RPMI7951 (cell line): ENCODE data around the gene PPP1R7. TPM values are rescaled to one million over a fixed set of nuclear protein-coding genes. Genes with fewer than 3 reads are reported as not detected.

Experiments used
- DNase-seq: peaks from one replicate; pipeline ENCODE4 v3.0.0-alpha.2; 2012; ENCODE audit warnings: low read depth
- total RNA-seq: library from RNA; depleted of rRNA; stranded (reverse); fragments of >200 nt; shearing (Covaris generic); gene quantifications from 2 replicates; pipeline ENCODE4 v1.2.3, GENCODE V29; 2014

Gene PPP1R7
- total RNA-seq, 1 experiment from 2014 or later = 101 TPM

DNA sequence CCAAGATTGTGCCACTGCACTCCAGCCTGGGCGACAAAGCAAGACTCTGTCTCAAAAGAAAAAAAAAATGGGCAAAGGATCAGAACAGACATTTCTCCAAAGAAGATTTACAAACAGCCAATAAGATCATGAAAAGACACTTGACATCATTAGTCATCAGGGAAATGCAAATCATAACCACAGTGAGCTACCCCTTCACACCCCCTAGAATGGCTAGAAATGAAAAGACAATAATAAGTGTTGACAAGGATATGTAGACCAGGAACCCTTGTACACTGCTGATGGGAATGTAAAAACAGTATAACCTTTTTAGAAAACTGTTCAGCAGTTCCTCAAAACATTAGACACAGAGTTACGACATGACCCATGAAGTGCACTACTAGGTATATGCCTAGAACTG, 29.8 kb upstream of the PPP1R7 start:
- DNase-seq = no peak

DNA sequence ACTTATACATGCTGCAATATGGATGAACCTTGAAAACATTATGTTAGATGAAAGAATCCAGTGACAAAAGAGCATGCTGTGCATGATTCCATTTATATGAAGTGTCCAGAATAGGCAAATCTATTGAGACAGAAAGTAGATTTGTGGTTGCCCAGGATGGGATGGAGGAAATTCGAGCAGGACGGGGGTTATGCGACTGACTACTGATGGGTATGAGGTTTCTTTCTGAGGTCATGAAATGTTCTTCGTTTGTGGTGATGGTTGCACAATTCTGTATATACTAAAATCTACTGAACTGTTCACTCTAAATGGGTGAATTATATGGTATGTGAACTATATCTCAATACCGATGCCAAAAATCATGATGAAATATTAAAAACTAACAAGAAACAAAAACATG, 29.3 kb upstream of the PPP1R7 start:
- DNase-seq = no peak

DNA sequence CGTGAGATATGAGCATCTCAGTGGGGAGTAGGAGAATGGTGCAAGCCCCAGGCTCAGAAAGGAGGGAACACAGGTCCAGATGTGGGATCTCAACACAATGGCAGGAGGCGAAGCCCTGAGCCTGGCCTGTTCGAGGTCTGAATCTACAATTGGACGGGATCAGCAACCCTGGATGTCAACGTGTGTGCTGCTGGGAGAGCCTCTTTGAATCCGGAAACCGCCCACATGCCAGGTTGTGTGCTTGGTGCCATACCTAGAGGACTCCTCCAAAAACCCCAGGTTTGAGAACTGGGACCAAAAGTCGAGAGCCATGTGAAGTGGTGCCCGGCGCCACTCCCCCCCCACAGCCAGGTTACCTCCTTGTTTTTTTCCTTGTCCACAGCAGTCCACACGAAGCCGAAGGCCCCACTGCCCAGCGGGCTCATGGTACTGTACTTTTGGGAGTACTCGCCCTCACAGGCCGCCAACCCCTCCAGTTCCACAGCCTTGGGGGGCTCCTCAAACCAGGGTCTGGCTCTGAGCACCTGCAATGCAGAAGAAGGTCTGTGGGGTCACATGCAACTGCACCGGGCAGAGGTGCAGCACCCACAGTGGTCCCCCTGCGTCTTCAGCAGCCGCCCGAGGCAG, 27.8 kb upstream of the PPP1R7 start:
- DNase-seq = no peak

DNA sequence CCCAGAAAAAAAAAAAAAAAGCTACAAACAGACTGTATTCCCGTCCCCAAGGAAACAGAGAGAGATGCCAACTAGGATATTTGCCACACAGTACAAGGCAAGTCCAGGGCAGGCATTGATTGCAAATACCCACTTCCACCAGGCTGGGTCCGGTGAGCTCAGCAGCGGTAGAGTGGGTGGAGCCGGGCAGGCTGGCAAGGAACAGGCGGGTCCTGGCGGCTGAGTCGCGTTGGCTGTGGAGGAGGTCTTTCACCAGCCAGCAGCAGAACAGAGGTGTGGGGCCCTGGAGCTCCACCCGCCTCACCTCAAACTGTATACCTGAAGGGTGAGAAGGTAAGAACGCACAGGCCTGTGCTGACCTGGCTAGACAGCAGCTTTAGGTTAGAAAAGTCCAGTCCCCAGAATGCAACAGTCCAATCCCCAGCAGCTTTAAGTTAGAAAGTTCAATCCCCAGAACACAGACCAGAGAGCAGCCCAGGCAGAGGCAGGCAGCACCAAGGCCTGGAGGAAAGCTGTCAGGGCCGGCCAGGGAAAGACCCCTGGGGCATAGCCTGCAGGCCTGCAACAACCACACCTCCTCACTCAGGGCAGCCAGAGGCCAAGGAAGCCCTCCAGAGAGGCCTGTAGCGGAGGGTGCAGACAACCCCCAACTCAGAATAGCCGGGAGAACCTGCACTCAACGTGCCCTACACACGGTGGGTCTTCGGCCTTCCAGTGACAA, 26.3 kb upstream of the PPP1R7 start:
- DNase-seq = no peak

DNA sequence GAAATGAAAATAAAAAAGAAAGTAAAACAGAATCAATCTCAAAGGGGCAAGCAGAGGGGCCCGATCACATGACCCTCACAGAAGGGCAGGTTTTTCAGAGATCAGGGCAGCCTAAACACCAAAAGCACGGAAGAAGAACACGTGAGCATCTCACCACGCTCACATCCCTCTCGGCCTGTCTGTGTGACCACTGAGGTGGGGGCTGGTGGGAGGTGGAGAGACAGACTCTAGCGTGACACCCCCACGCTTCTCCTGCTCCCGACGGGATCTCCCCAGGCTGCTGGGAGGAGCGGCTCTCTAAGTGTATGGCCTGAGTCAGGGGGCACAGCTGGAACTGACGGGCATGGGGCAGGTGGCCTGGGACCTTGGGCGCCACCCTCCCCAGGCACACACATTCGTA, 24.6 kb upstream of the PPP1R7 start:
- no peak for DNase-seq

DNA sequence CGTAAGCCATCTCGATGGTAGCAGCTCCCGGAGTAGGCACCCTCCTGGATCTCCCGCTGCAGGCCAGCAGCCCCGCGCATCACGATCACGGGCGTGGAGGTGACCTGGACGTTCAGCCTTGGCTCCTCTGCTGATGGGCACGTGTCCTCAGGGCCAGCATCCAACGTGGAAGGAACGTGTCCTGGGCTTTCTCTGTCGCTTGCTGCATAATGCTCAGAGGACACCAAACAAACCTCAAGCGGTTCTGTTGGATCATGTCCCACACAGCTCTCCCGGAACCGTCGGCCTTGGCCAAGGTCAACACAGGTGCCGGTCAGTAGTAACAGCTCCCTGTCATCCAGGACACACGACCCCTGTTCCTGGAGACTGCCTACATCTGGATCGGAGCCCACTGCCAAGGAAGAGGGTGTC, 24.1 kb upstream of the PPP1R7 start:
- DNase-seq = no peak

DNA sequence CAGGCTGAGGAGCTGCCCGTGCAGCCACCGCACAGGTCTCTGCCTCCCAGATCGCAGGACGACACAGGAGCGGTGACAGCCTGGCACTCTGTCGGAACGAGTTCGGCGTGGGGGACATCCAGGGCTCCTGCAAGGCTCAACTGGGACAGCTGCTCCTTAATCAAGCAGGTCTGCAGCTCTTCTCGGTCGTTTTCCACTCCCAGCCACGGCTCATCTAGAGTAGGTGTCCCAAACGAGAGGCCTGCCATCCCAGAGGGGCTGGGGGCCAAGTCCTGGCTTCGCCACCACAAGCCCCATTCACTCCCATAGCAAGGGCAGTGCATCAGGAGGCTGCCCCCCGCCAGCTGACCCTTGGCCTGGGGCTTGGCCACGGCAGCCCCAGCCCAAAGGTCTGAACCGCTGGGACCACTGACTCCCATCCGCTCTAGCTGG, 23.5 kb upstream of the PPP1R7 start:
- DNase-seq = no peak

DNA sequence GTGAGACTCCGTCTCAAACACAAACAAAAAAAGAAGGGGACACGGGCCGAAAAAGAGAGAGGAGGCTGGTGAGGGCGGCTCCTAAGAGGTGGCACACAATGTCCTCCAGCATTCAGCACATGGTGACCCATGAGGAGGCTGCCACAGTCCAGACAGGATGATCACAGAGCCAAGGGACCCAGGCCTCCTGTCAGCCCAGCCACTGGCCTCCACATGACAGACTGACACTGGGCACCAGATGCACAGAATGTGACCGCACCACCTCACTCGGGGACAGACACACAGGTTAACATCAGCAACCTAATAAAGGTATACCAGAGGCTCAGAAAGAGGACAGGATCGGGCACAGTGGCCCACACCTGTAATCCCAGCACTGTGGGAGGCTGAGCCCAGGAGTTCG, 22.0 kb upstream of the PPP1R7 start:
- DNase-seq = no peak

DNA sequence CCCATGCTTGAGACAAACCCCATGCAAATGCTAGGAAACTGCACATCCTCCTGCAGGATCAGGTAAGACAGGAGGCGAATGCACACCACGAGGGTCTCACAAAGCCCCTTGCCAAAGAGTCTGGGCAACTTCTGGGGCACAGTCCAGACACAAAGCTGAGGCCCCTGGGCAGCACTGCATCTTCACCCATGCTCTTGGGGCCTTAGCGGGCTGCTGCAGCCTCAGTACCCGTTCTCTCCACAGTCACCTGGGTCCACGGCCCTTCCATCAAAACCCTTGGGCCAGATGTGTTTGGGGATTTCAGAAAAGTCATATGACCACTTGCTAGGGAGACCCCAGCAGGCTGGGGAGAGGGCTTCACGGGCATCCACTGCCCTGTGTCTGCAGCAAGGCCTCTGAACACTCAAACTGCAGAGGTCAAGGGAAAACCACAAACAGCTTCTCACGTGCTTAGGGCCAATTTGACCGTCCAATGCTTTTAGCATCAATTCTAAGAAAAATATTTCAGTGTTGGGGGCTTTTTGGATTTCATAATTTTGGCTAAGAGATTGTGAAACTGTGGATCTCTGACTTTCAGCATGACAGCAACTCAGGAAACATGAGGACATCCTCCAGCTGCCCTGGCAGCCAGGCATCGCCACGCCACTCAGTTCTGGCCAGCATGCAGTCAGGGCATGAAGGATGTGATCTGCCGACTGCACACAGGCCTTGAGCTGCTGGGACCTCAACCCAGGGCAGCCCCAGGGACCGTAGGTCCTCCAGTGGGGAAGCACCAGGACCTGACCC, 21.0 kb upstream of the PPP1R7 start:
- no peak for DNase-seq

DNA sequence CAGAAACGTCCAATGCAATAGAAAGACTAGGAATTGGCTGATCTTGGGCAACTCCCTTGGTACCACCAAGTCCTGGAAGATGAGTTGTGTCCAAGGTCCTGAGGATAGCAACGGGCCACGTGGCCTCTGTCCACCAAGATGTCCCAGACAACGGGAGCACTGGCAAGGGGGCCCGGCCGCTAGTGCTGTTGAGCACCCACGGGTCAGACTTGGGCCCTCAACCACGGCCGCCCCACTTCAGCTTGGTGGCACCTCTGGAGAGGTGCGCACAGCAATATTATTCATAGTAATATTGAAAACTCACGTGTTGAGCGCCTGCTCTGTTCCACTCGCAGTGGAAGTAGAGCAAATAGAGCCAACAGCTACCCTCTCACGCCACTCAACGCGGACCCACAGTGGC, 20.0 kb upstream of the PPP1R7 start:
- DNase-seq = no peak

DNA sequence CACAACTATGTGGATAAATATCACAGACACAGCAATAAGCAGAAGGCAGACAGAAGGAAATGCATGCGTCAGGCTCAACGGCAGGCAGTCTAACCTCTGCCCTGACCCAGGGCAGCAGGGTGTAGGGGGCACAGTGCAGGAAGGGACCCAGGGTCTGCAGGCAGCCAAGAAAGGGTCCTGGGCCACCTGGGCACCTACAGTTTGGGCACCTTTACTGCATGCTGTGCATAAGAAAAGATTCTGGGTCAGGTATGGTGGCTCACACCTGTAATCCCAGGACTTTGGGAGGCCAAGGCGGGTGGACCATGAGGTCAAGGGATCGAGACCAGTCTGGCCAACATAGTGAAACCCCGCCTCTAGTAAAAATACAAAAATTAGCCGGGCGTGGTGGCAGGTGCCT, 18.7 kb upstream of the PPP1R7 start:
- DNase-seq = no peak

DNA sequence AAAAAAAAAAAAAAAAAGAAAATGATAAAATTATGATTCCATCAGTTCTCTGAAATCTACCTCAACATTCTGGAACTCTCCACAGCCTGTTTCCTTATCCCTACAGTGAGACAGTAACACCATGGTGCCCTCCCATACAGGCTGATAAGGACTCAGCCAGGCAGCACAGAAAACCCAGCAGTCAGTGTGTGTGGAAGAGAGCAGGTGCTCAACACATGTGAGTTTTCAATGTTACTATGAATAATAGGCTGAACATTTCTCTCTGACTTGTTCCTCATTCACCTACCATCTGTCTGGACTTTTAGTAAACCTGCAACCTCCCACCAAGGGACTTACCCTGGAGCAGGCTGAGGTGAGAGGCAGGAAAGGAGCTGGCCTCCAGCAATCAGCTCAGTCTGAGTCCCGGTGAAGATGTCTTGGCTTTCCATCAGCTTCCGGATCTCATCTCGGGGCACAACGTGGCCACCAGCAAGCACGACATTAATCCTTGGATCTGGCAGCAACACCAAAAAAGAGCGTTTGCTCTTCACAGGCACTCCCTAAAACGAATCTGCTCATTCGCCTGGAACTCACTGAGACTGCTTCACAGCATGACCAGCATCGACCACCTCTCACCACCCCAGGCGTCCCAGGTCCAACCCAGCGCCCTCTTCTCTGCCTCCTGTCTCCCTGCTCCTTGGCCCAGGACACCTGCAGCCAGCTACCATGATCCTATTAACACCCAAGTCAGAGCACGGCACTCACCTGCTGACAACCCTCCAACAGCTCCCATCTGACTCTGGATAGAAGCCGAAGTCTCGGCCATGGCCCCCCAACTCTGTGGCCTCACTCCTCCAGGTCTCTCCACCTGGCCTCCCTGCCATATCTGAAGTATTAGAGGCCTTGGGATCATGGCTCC, 17.5 kb upstream of the PPP1R7 start:
- no peak for DNase-seq

DNA sequence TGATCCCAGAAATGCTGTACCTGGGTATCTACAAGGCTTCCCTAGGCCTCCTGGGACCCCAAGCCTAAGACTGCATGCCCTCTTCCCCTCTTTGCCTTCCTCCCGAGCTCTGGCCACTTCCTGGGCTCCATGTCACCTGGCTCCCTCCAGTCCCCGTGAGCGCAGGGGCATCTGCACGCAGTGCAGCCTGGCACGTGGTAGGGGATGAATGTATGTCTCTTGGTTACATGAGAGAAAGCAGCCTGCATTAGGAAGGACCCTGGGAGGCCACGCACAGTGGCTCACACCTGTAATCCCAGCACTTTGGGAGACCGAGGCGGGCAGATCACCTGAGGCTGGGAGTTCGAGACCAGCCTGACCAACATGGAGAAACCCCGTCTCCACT, 16.8 kb upstream of the PPP1R7 start:
- no peak for DNase-seq

DNA sequence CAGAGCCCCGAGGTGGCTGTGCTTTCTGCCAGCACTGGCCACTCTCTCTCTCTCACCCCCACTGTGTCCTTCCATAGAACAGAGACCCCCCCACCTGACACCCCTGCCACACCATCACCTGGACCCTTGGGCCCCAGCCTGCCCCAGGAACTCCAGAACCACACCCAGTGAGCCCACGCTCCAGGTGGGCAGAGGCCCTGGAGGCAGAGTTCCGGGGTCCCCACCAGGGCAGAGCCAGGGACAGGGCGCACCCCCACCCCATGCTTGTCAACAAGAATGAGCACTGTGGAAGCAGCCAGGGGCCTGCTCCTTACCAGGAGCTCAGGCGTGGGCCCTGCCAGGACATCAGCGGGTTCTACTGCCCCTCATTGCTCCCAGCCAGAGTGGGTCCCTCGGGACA, 15.6 kb upstream of the PPP1R7 start:
- no peak for DNase-seq

DNA sequence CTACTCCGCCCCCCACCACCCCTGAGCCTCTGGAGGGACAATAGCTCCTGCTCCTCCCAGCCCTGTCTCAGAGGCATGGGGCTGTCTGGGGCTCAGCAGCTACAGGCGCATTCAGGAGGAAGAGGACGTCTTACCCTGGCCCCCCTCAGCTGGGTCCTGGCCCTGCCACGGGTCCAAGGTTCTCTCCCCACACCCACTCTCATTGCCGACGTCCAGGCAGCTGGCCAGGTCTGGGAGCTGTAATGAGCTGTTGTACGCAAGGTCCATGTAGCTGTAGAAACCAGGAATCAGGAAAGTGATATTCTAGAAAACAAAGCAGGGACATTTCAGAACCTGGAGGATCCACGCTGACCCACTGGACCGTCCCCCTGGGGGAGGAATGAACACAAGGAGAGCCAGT, 14.5 kb upstream of the PPP1R7 start:
- DNase-seq = no peak

DNA sequence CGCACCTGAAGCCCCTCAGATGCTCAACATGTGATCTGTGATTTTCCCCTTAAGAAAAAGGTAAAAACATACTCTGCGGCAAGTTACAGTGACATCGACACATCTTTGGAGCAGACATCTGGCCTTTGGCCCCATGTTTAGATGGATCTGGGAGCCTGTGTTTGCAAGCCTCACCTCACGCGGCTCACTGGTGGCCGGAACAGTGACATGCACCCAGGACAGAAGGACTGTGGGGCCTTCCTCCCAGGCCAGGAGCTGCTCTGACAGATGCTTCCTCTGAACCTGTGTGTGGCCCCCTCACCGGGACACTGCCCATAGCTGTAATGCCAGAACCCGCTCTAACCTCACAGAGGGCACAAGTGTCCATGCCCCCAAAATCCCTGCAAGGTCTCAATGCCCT, 14.1 kb upstream of the PPP1R7 start:
- no peak for DNase-seq

DNA sequence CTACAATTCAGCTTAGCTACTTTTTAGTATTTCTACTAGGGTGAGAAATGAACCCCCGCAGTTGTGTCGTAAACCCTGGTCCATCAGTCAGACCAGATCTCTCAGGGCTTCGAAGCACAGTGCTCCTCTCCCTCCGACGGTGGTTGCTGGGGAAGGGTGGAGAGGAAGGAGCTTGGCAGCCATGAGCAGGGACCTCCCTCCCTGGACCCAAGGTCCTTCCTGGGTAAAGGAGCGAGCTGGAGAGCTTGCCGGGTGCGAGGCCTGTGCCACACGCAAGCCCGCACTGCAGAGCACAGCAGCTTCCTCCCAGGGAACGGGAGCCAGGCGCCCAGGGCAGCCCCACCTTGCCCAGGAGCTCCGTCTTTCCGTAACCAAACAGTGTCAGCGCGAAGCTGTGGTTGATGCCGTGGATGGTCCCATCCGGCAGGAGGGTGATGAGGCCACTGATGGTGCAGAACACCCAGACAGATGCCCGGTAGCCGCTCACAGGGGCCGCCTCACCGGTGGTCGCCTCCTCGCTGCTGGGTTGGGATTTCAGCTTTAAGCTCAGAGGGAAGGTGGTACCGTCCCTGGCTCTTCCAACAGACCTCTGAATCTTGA, 13.5 kb upstream of the PPP1R7 start:
- DNase-seq = no peak

DNA sequence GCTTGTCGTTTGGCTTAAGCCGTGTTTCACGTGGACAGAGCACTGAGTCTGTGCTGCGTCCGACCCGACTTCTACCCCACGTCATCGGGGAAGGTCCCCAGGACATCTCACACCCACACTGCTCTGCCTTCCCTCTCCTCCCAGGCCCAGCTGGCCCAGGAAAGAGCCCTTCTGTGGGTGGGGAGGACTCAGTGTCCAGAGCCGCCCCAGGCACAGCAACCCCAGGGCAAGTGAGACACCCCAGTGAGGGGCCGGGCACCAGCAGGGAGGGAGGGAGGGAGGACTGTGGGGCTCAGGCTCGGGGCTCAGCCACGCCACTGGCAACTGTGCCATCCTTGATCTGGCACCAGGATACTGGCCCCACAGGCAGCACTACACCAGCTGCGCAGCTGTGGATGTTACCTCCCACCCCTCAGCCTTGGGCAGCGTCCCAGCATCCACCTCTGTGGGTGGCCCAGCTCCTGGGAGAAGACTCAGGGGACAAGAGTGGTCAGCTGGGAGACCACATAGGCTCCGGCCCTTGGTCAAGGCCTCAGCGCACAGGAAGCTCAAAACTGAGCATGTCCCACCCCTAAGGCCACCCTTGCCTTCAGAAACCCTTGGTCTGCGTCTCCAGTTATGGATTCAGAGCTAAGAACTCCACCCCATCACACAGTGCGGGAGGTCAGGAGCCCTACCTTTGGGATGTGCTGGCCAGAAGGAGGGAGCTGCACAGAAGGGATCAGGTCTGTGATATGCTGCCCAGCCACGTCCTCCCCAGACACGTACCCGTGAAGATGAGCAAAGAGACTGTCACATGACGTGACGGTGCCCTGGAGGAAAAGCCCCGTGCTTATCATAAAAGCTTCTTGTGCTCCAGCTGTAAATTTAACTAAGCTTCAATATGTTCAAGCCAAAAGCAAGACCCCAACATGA, 12.7 kb upstream of the PPP1R7 start:
- no peak for DNase-seq

DNA sequence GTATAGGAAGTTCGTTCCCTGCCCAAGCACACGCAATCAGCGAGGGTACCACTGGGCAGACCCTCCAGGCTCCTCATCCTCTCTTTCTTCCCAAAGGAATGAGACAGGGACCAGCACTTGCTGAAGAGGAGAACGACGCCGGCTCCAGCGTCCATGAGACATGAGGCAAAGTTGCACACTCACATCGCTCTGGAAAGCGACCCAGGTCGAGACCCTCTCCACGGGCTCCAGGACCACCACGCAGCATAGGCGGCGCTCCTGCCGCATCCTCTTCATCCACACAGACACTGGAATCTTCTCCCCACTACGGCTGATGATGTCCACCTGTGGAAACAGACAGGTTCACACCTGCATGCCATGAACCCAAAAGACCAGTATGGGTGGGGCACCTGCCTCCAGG, 11.8 kb upstream of the PPP1R7 start:
- no peak for DNase-seq
